HEK293 (cell line): ENCODE data around the gene HINT1.

Experiments
- ATF2 ChIP-seq: fragments of 450-650 bp; formaldehyde crosslinking; IDR thresholded peaks from 2 replicates; pipeline ENCODE4 v1.5.1; 2016; ENCODE audit warnings: missing biosample characterization, missing genetic modification characterization, low read depth
- EGR2 ChIP-seq: fragments of 450-650 bp; formaldehyde crosslinking; IDR thresholded peaks from 2 replicates; pipeline ENCODE4 v1.5.1; 2016; ENCODE audit warnings: low read depth, missing biosample characterization, missing genetic modification characterization
- GLIS2 ChIP-seq: fragments of 450-650 bp; formaldehyde crosslinking; IDR thresholded peaks from 2 replicates; pipeline ENCODE4 v1.5.1; 2016; ENCODE audit warnings: missing biosample characterization, missing genetic modification characterization
- HOXC10 ChIP-seq: sonication (generic); formaldehyde crosslinking; IDR thresholded peaks from 2 replicates; pipeline ENCODE4 v1.8.1; 2023; ENCODE audit warnings: mild to moderate bottlenecking, missing genetic modification reagents
- HOXD13 ChIP-seq: sonication (generic); formaldehyde crosslinking; IDR thresholded peaks from 2 replicates; pipeline ENCODE4 v1.8.0; 2022; ENCODE audit warnings: missing genetic modification reagents, borderline replicate concordance
- KLF10 ChIP-seq: fragments of 450-650 bp; IDR thresholded peaks from 2 replicates; pipeline ENCODE4 v1.5.1; 2018; ENCODE audit warnings: missing biosample characterization, mild to moderate bottlenecking, missing genetic modification characterization
- PATZ1 ChIP-seq: fragments of 450-650 bp; formaldehyde crosslinking; IDR thresholded peaks from 2 replicates; pipeline ENCODE4 v1.5.1; 2016; ENCODE audit warnings: missing biosample characterization, missing genetic modification characterization
- PRDM2 ChIP-seq: fragments of 450-650 bp; formaldehyde crosslinking; IDR thresholded peaks from 2 replicates; pipeline ENCODE4 v1.5.1; 2016; ENCODE audit warnings: missing biosample characterization, missing genetic modification characterization, borderline replicate concordance
- SETDB1 ChIP-seq: IDR thresholded peaks from one replicate; pipeline ENCODE4 v1.6.1; 2017; ENCODE audit warnings: mild to moderate bottlenecking, low read length, moderate library complexity, mixed read lengths; ENCODE audit not compliant: insufficient read length
- YY1 ChIP-seq: fragments of 450-650 bp; formaldehyde crosslinking; IDR thresholded peaks from 2 replicates; pipeline ENCODE4 v1.5.1; 2018; ENCODE audit warnings: missing biosample characterization, missing genetic modification characterization
- ZBTB21 ChIP-seq: fragments of 450-650 bp; formaldehyde crosslinking; IDR thresholded peaks from 2 replicates; pipeline ENCODE4 v1.5.1; 2017; ENCODE audit warnings: missing biosample characterization, missing genetic modification characterization
- ZBTB8A ChIP-seq: fragments of 450-650 bp; formaldehyde crosslinking; IDR thresholded peaks from 2 replicates; pipeline ENCODE4 v1.5.1; 2016; ENCODE audit warnings: missing biosample characterization, missing genetic modification characterization
- ZNF121 ChIP-seq: fragments of 450-650 bp; formaldehyde crosslinking; IDR thresholded peaks from 2 replicates; pipeline ENCODE4 v1.5.1; 2016; ENCODE audit warnings: missing biosample characterization, missing genetic modification characterization
- ZNF16 ChIP-seq: fragments of 450-650 bp; formaldehyde crosslinking; IDR thresholded peaks from 2 replicates; pipeline ENCODE4 v1.5.1; 2016; ENCODE audit warnings: low read depth, missing biosample characterization, missing genetic modification characterization
- ZNF169 ChIP-seq: fragments of 450-650 bp; formaldehyde crosslinking; IDR thresholded peaks from 2 replicates; pipeline ENCODE4 v1.5.1; 2016; ENCODE audit warnings: missing biosample characterization, missing genetic modification characterization
- ZNF174 ChIP-seq: fragments of 450-650 bp; formaldehyde crosslinking; IDR thresholded peaks from 2 replicates; pipeline ENCODE4 v1.5.0; 2017; ENCODE audit warnings: missing biosample characterization, mild to moderate bottlenecking, missing genetic modification characterization
- ZNF221 ChIP-seq: fragments of 450-650 bp; formaldehyde crosslinking; IDR thresholded peaks from 2 replicates; pipeline ENCODE4 v1.5.1; 2017; ENCODE audit warnings: missing biosample characterization, missing genetic modification characterization, borderline replicate concordance
- ZNF366 ChIP-seq: fragments of 450-650 bp; formaldehyde crosslinking; conservative IDR thresholded peaks from 2 replicates; pipeline ENCODE4 v1.5.1; 2016; ENCODE audit warnings: missing biosample characterization, missing genetic modification characterization
- ZNF404 ChIP-seq: fragments of 450-650 bp; formaldehyde crosslinking; IDR thresholded peaks from 2 replicates; pipeline ENCODE4 v1.5.1; 2017; ENCODE audit warnings: missing biosample characterization, missing genetic modification characterization
- ZNF560 ChIP-seq: fragments of 450-650 bp; formaldehyde crosslinking; IDR thresholded peaks from 2 replicates; pipeline ENCODE4 v1.5.1; 2017; ENCODE audit warnings: missing biosample characterization, missing genetic modification characterization, borderline replicate concordance
- ZNF561 ChIP-seq: fragments of 450-650 bp; IDR thresholded peaks from 2 replicates; pipeline ENCODE4 v1.5.1; 2018; ENCODE audit warnings: missing biosample characterization, missing genetic modification characterization, borderline replicate concordance
- ZNF658 ChIP-seq: fragments of 450-650 bp; formaldehyde crosslinking; IDR thresholded peaks from 2 replicates; pipeline ENCODE4; 2016; ENCODE audit warnings: missing biosample characterization, missing genetic modification characterization
- ZNF707 ChIP-seq: fragments of 450-650 bp; formaldehyde crosslinking; IDR thresholded peaks from 2 replicates; pipeline ENCODE4 v1.5.1; 2016; ENCODE audit warnings: missing biosample characterization, missing genetic modification characterization
- ZXDB ChIP-seq: fragments of 450-650 bp; formaldehyde crosslinking; IDR thresholded peaks from 2 replicates; pipeline ENCODE4 v1.5.1; 2016; ENCODE audit warnings: missing biosample characterization, missing genetic modification characterization
- TF ChIP-seq, protein P1 (sequence below): fragments of 450-650 bp; formaldehyde crosslinking; IDR thresholded peaks from 2 replicates; pipeline ENCODE4 v1.5.1; 2017; ENCODE audit warnings: missing biosample characterization, missing genetic modification characterization
- TF ChIP-seq, protein P2 (sequence below): sonication (generic); formaldehyde crosslinking; IDR thresholded peaks from 2 replicates; pipeline ENCODE4 v1.8.1; 2022; ENCODE audit warnings: mild to moderate bottlenecking, moderate library complexity, missing genetic modification reagents
- TF ChIP-seq, protein P3 (sequence below): fragments of 450-650 bp; formaldehyde crosslinking; IDR thresholded peaks from 2 replicates; pipeline ENCODE4 v1.5.1; 2016; ENCODE audit warnings: missing biosample characterization, missing genetic modification characterization

HINT1 gene

GRCh38 chr5:131165119-131165727 lies at the start of gene HINT1 (continued):
- TF ChIP-seq, protein P1, sequence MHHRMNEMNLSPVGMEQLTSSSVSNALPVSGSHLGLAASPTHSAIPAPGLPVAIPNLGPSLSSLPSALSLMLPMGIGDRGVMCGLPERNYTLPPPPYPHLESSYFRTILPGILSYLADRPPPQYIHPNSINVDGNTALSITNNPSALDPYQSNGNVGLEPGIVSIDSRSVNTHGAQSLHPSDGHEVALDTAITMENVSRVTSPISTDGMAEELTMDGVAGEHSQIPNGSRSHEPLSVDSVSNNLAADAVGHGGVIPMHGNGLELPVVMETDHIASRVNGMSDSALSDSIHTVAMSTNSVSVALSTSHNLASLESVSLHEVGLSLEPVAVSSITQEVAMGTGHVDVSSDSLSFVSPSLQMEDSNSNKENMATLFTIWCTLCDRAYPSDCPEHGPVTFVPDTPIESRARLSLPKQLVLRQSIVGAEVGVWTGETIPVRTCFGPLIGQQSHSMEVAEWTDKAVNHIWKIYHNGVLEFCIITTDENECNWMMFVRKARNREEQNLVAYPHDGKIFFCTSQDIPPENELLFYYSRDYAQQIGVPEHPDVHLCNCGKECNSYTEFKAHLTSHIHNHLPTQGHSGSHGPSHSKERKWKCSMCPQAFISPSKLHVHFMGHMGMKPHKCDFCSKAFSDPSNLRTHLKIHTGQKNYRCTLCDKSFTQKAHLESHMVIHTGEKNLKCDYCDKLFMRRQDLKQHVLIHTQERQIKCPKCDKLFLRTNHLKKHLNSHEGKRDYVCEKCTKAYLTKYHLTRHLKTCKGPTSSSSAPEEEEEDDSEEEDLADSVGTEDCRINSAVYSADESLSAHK (tag by site-specific recombination), result no peak
- TF ChIP-seq ZNF174 (tag by site-specific recombination), result no peak
- TF ChIP-seq ZNF169 (tag by site-specific recombination), result no peak
- TF ChIP-seq ZNF560 (tag by site-specific recombination), result no peak
- TF ChIP-seq, protein P2, sequence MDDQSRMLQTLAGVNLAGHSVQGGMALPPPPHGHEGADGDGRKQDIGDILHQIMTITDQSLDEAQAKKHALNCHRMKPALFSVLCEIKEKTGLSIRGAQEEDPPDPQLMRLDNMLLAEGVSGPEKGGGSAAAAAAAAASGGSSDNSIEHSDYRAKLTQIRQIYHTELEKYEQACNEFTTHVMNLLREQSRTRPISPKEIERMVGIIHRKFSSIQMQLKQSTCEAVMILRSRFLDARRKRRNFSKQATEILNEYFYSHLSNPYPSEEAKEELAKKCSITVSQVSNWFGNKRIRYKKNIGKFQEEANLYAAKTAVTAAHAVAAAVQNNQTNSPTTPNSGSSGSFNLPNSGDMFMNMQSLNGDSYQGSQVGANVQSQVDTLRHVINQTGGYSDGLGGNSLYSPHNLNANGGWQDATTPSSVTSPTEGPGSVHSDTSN (CRISPR knock-in tag), result no peak
- TF ChIP-seq SETDB1, result no peak
- peak; percentile 34; the same call in 1 of the 2 replicates for TF ChIP-seq PATZ1 (tag by site-specific recombination)
- TF ChIP-seq, protein P3, sequence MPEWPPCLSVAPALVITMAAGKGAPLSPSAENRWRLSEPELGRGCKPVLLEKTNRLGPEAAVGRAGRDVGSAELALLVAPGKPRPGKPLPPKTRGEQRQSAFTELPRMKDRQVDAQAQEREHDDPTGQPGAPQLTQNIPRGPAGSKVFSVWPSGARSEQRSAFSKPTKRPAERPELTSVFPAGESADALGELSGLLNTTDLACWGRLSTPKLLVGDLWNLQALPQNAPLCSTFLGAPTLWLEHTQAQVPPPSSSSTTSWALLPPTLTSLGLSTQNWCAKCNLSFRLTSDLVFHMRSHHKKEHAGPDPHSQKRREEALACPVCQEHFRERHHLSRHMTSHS (tag by site-specific recombination), result no peak
- TF ChIP-seq ZBTB21, result no peak
- no peak for TF ChIP-seq ZNF16 (tag by site-specific recombination)
- TF ChIP-seq ZBTB8A (tag by site-specific recombination), result peak; percentile 98
- TF ChIP-seq GLIS2 (tag by site-specific recombination), result peak; percentile 15; the same call in 1 of the 2 replicates
- no peak for TF ChIP-seq ZNF221
- no peak for TF ChIP-seq HOXD13
- no peak for TF ChIP-seq ZNF121
- TF ChIP-seq PRDM2 (tag by site-specific recombination), result no peak
- TF ChIP-seq ZNF658 (tag by site-specific recombination), result no peak
- no peak for TF ChIP-seq EGR2 (tag by site-specific recombination)
- TF ChIP-seq ZNF366 (tag by site-specific recombination), result peak; percentile 98
- no peak for TF ChIP-seq YY1 (tag by site-specific recombination)
- TF ChIP-seq ZXDB (tag by site-specific recombination), result peak; percentile 30; the same call in 1 of the 2 replicates
- no peak for TF ChIP-seq ZNF404 (tag by site-specific recombination)
- peak; percentile 61; the same call in 1 of the 2 replicates for TF ChIP-seq ZNF561 (tag by site-specific recombination)
- no peak for TF ChIP-seq ZNF707 (tag by site-specific recombination)
- no peak for TF ChIP-seq KLF10
- TF ChIP-seq ATF2 (tag by site-specific recombination), result no peak
- TF ChIP-seq HOXC10 (CRISPR knock-in tag), result no peak
